OCI-LY7 (cell line): ENCODE data around the gene SLC25A47. TPM values are rescaled to one million over a fixed set of nuclear protein-coding genes. Genes with fewer than 3 reads are reported as not detected.
A peak's percentile ranks its signal among the peaks of the same experiment; 100 is the strongest.

Experiments
- BruUV-seq: library from RNA; stranded (reverse); fragments of 400-500 nt; replicated peaks from 2 replicates; lab custom pipeline; 2021; lab: Mats Ljungman, UMichigan
- CTCF ChIA-PET: fragments of 300-600 bp; sonication (Branson Sonifier 250); formaldehyde crosslinking; loops from one replicate; lab custom pipeline; 2022; ENCODE audit warnings: antibody characterized with exemption; ENCODE audit not compliant: unreplicated experiment; lab: Charles Lee
- POLR2A ChIA-PET: fragments of 300-600 bp; sonication (Branson Sonifier 250); formaldehyde crosslinking; loops from one replicate; lab custom pipeline; 2022; ENCODE audit warnings: antibody characterized with exemption; lab: Charles Lee
- DNase-seq: peaks from one replicate; pipeline ENCODE4 v3.0.0-alpha.2; 2015; ENCODE audit warnings: low spot score
- H2AFZ ChIP-seq: fragments of 200-600 bp; sonication (generic), shearing (Covaris generic); 2 replicates; pipeline ENCODE4 v1.6.1; 2014; ENCODE audit warnings: mild to moderate bottlenecking, antibody characterized with exemption, low read length, moderate library complexity
- H3K27ac ChIP-seq: fragments of 200-600 bp; sonication (generic); 2 replicates; pipeline ENCODE4 v1.5.1; 2014; ENCODE audit warnings: mixed run types, low read depth, mild to moderate bottlenecking, moderate library complexity, low read length, inconsistent platforms; ENCODE audit not compliant: poor library complexity, severe bottlenecking
- H3K36me3 ChIP-seq: fragments of 200-600 bp; sonication (generic); 2 replicates; pipeline ENCODE4 v1.6.1; 2014; ENCODE audit warnings: mild to moderate bottlenecking, antibody characterized with exemption, low read length, moderate library complexity, mixed read lengths; ENCODE audit not compliant: insufficient read depth
- H3K4me1 ChIP-seq: fragments of 200-600 bp; sonication (generic); 2 replicates; pipeline ENCODE4 v1.5.1; 2014; ENCODE audit warnings: mild to moderate bottlenecking, low read length; ENCODE audit not compliant: insufficient read depth, poor library complexity, severe bottlenecking
- H3K4me2 ChIP-seq: fragments of 200-600 bp; sonication (generic); 2 replicates; pipeline ENCODE4 v1.6.1; 2014; ENCODE audit warnings: mild to moderate bottlenecking, low read length
- H3K4me3 ChIP-seq: fragments of 200-600 bp; sonication (generic); 2 replicates; pipeline ENCODE4 v1.5.1; 2014; ENCODE audit warnings: mild to moderate bottlenecking, low read depth, low read length; ENCODE audit not compliant: poor library complexity, severe bottlenecking
- H3K79me2 ChIP-seq: fragments of 200-600 bp; sonication (generic); 2 replicates; pipeline ENCODE4 v1.6.1; 2016; ENCODE audit warnings: low read depth, mild to moderate bottlenecking, low read length, moderate library complexity, mixed read lengths; ENCODE audit not compliant: insufficient read depth
- H3K9me2 ChIP-seq: fragments of 200-600 bp; sonication (generic); 2 replicates; pipeline ENCODE4 v1.6.1; 2016; ENCODE audit warnings: mild to moderate bottlenecking, low read length, mixed read lengths; ENCODE audit not compliant: insufficient read depth
- H3K9me3 ChIP-seq: fragments of 200-600 bp; sonication (generic); 2 replicates; pipeline ENCODE4 v1.6.1; 2014; ENCODE audit warnings: mild to moderate bottlenecking, mixed run types, low read length, mixed read lengths
- H4K20me1 ChIP-seq: fragments of 200-600 bp; sonication (generic); 2 replicates; pipeline ENCODE4 v1.6.1; 2014; ENCODE audit warnings: mild to moderate bottlenecking, antibody characterized with exemption, low read length, moderate library complexity, mixed read lengths; ENCODE audit not compliant: insufficient read depth
- CTCF ChIP-seq: fragments of 200-600 bp; sonication (generic); conservative IDR thresholded peaks from 2 replicates; pipeline ENCODE4 v1.5.1; 2014; ENCODE audit warnings: mild to moderate bottlenecking, antibody characterized with exemption, low read length, moderate library complexity, mixed read lengths
- EZH2phosphoT487 ChIP-seq: fragments of 200-600 bp; sonication (generic); IDR thresholded peaks from 2 replicates; pipeline ENCODE4 v1.6.1; 2018; ENCODE audit warnings: low read depth, borderline replicate concordance, mild to moderate bottlenecking, mixed run types, antibody characterized with exemption, low read length, moderate library complexity, mixed read lengths
- intact Hi-C: fragments of 100-400 bp; cut with micrococcal nuclease; formaldehyde crosslinking; loops from one replicate; pipeline ENCODE4 v1.10.0; 2022; ENCODE audit not compliant: unreplicated experiment
- total RNA-seq, 2 experiments: library from RNA; depleted of rRNA in 1 of 2; stranded (reverse); fragments of >200 nt in 1 of 2; shearing (Covaris generic) in 1 of 2; gene quantifications; 2 replicates each; pipeline ENCODE4 v1.2.3, GENCODE V29; 2014 to 2022

SLC25A47 gene
- total RNA-seq, 2 experiments from 2014 or later = 0.44 TPM; not detected in 1

DNA sequence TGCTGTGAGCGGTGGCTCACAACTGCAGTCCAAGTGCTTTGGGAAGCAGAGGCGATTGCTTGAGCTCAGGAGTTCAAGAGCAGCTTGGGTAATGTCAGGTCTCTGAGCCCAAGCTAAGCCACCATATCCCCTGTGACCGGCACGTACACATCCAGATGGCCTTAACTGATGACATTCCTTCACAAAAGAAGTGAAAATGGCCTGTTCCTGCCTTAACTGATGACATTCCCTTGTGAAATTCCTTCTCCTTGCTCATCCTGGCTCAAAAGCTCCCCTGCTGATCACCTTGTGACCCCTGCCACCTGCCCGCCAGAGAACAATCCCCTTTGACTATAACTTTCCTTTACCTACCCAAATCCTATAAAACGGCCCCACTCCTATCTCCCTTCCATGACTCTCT, 48.6 kb downstream of the SLC25A47 start:
- Histone ChIP-seq H3K4me3 (no peak overlapping the region), H3K9me2 (no peaks in the 10 kb centered on the region), H2AFZ (no peak overlapping the region), H3K79me2 (peaks cover 11% of the 10 kb centered on the region; the same call in 1 of the 2 replicates), H3K36me3 (peaks cover 7% of the 10 kb centered on the region; the same call in 1 of the 2 replicates), H3K4me1 (peaks cover 20% of the 10 kb centered on the region), H3K27ac (no peak overlapping the region), H3K4me2 (no peak overlapping the region), H3K9me3 (no peaks in the 10 kb centered on the region), H4K20me1 (no peaks in the 10 kb centered on the region)
- no peak for DNase-seq
- POLR2A ChIA-PET = interaction anchor here (0.6 kb wide), 1 partner anchor 261 kb away, joined by 3 read pairs; no protein-coding TSS in a partner anchor
- CTCF ChIA-PET = no interaction called here
- no peak for TF ChIP-seq CTCF
- no peak for TF ChIP-seq EZH2phosphoT487
- no TSS peak for BruUV-seq
- intact Hi-C loops = loop anchor here (10.0 kb wide), 1 partner anchor 397 kb away; no protein-coding TSS in a partner anchor

DNA sequence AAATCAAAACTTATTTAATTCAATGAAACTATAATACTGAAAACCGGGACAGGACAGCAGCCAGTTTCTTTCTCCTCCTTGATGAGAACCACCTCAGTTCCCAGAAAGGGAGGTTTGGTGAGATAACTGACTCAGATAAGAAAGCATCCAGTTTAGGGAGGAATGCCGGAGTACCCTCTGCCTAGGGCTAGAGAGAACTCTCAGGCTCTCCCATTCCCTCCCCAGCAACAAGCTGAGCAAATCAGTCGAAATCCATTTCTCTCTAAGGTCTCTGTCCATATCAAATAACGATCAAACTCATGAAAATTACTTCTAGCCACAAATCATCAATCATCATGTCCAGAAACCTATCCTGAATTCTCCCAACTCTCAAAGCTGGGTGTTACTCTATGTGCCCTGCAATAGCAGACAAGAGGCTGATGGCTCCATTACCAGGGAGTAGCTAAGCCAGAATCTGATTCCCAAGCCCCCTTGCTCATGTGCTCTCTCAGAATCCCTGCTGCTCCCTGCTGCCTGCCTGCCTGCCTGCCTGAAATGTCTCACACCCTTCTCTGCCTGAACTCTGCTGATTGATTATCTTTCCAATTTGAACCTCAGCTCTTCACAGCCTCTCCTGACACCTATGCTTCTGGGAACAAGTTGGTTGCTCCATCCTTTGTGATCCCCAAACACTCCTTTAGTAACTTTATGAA, 49.4 kb downstream of the SLC25A47 start:
- Histone ChIP-seq H3K4me3 (no peak overlapping the region), H3K9me3 (no peaks in the 10 kb centered on the region), H4K20me1 (no peaks in the 10 kb centered on the region), H2AFZ (no peak overlapping the region), H3K27ac (no peak overlapping the region), H3K9me2 (no peaks in the 10 kb centered on the region), H3K4me2 (no peak overlapping the region), H3K79me2 (peaks cover 11% of the 10 kb centered on the region; the same call in 1 of the 2 replicates), H3K36me3 (peaks cover 5% of the 10 kb centered on the region; the same call in 1 of the 2 replicates), H3K4me1 (peaks cover 28% of the 10 kb centered on the region)
- TF ChIP-seq CTCF (no peak), EZH2phosphoT487 (no peak)
- ChIA-PET POLR2A (interaction anchor here (0.5 kb wide), 1 partner anchor 342 kb away, joined by 3 read pairs; no protein-coding TSS in a partner anchor), CTCF (no interaction called here)
- intact Hi-C loops = loop anchor here (10.0 kb wide), 1 partner anchor 398 kb away; no protein-coding TSS in a partner anchor
- BruUV-seq = no TSS peak
- DNase-seq = no peak

DNA sequence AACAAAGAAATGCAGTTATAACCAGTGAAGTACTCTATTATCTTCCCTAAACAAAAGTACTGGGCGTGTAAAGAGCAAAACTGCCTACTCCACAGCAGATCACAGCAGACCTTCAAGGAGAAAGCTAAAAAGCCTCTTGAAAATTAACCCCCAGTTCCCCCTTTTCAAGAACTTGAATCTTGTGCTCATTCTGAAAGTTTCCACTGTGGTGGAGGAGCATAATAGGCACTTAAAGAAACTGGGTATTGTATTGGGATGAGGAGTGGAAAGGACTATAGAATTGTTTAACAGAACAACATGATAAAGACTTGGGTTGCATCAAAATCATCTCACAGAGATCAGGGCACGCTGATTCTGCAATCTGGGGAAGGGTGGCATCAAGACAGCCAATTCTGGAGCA, 51.1 kb downstream of the SLC25A47 start:
- peak overlapping the region; percentile 96 for H3K4me2 ChIP-seq
- H3K36me3 ChIP-seq = no peaks in the 10 kb centered on the region
- no peaks in the 10 kb centered on the region for H3K9me3 ChIP-seq
- CTCF ChIA-PET = interaction anchor here (0.5 kb wide), 1 partner anchor 16 kb away, joined by 3 read pairs; no protein-coding TSS in a partner anchor
- no peak overlapping the region for H3K27ac ChIP-seq
- H3K79me2 ChIP-seq = peaks cover 11% of the 10 kb centered on the region; the same call in 1 of the 2 replicates
- no peak for DNase-seq
- no peak overlapping the region for H2AFZ ChIP-seq
- POLR2A ChIA-PET = interaction anchor here (0.6 kb wide), 1 partner anchor 115 kb away, joined by 5 read pairs; no protein-coding TSS in a partner anchor
- intact Hi-C loops = loop anchor here (10.0 kb wide), 1 partner anchor 399 kb away; no protein-coding TSS in a partner anchor
- TF ChIP-seq EZH2phosphoT487 (no peak), CTCF (no peak)
- H4K20me1 ChIP-seq = no peaks in the 10 kb centered on the region
- BruUV-seq = no TSS peak
- H3K9me2 ChIP-seq = no peaks in the 10 kb centered on the region
- H3K4me3 ChIP-seq = peak overlapping the region; percentile 91
- peaks cover 30% of the 10 kb centered on the region for H3K4me1 ChIP-seq
